ENCODE results near the gene EXOC4. TPM values are rescaled to one million over a fixed set of nuclear protein-coding genes. Genes with fewer than 3 reads are reported as not detected.
"Not testable (repeated sequence)": the region's sequence is repeated elsewhere in the genome, so short reads cannot be mapped to it uniquely, and the experiment has no call there.

Gene EXOC4
- total RNA-seq, 1 donor from 2014 or later, result 51.6 TPM

- TF ChIP-seq, protein P1, sequence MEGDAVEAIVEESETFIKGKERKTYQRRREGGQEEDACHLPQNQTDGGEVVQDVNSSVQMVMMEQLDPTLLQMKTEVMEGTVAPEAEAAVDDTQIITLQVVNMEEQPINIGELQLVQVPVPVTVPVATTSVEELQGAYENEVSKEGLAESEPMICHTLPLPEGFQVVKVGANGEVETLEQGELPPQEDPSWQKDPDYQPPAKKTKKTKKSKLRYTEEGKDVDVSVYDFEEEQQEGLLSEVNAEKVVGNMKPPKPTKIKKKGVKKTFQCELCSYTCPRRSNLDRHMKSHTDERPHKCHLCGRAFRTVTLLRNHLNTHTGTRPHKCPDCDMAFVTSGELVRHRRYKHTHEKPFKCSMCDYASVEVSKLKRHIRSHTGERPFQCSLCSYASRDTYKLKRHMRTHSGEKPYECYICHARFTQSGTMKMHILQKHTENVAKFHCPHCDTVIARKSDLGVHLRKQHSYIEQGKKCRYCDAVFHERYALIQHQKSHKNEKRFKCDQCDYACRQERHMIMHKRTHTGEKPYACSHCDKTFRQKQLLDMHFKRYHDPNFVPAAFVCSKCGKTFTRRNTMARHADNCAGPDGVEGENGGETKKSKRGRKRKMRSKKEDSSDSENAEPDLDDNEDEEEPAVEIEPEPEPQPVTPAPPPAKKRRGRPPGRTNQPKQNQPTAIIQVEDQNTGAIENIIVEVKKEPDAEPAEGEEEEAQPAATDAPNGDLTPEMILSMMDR (IDR thresholded peaks at IDR 0.05; ENCODE audit: insufficient read depth, low read length, poor library complexity, severe bottlenecking), result no peak
- Histone ChIP-seq H3K27me3 (ENCODE audit: control insufficient read depth, insufficient read depth, low read length) (no peaks in the 10 kb centered on the region), H3K36me3 (ENCODE audit: control insufficient read depth, insufficient read depth, low read length) (no peaks in the 10 kb centered on the region), H3K4me3 (ENCODE audit: low read depth, low read length) (no peak overlapping the region)
- no peak for DNase-seq (ENCODE audit: low read depth)
These were observed 522.3 kb downstream of the EXOC4 start for GRCh38 chr7:133775201-133775600.

DNA sequence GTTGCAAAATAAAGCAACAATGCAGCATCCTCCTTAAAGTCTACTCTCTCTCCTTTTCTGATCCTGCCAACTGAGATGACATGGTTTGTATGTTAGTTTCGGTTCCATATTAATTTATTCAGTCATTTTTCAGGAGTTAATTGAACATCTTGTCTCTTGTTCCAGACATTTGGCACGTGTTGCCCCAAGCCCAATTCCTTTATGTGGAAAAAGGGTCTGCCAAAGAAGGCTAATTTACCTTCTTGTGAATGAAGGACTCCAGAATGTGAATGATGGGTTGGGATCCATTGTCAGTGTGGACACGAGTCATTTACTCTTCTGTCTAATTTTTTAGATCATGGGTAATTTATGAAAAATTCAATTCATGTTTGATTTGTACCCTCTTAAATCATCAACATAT is 523.4 kb downstream of the EXOC4 start:
- H3K4me3 ChIP-seq (ENCODE audit: low read depth, low read length), result no peak overlapping the region
- H3K27me3 ChIP-seq (ENCODE audit: control insufficient read depth, insufficient read depth, low read length), result no peaks in the 10 kb centered on the region
- TF ChIP-seq, protein P1 (IDR thresholded peaks at IDR 0.05; ENCODE audit: insufficient read depth, low read length, poor library complexity, severe bottlenecking), result no peak
- no peaks in the 10 kb centered on the region for H3K36me3 ChIP-seq (ENCODE audit: control insufficient read depth, insufficient read depth, low read length)
- no peak for DNase-seq (ENCODE audit: low read depth)

GRCh38 chr7:133777701-133778100 is 524.8 kb downstream of the EXOC4 start:
- TF ChIP-seq, protein P1 (IDR thresholded peaks at IDR 0.05; ENCODE audit: insufficient read depth, low read length, poor library complexity, severe bottlenecking), result no peak
- H3K4me3 ChIP-seq (ENCODE audit: low read depth, low read length), result no peak overlapping the region
- no peaks in the 10 kb centered on the region for H3K36me3 ChIP-seq (ENCODE audit: control insufficient read depth, insufficient read depth, low read length)
- DNase-seq (ENCODE audit: low read depth), result no peak
- no peaks in the 10 kb centered on the region for H3K27me3 ChIP-seq (ENCODE audit: control insufficient read depth, insufficient read depth, low read length)

DNA sequence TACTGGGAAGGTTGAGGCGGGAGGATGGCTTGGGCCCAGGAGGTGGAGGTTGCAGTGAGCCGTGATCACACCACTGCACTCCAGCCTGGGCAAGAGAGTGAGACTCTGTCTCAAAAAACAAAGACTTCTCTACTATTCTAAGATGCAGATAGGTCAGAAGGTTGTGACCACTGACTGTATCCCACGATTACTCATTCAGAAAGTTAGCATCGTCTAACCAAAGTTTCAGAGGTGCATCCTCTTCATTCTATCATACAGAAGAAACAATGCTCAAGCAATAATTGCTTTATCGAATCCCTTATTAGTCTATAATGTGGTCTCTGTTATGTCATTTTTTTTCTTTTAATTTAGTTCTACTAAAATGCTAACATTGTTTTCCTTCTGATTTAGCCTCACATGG is 525.6 kb downstream of the EXOC4 start:
- TF ChIP-seq, protein P1 (IDR thresholded peaks at IDR 0.05; ENCODE audit: insufficient read depth, low read length, poor library complexity, severe bottlenecking), result no peak

GRCh38 chr7:133779538-133779937 is 526.7 kb downstream of the EXOC4 start:
- not testable (repeated sequence) for H3K4me3 ChIP-seq (ENCODE audit: low read depth, low read length); H3K36me3 ChIP-seq (ENCODE audit: control insufficient read depth, insufficient read depth, low read length); DNase-seq (ENCODE audit: low read depth); H3K27me3 ChIP-seq (ENCODE audit: control insufficient read depth, insufficient read depth, low read length)

More for the DNA sequence above, 525.6 kb downstream of the EXOC4 start:
- H3K4me3 ChIP-seq (ENCODE audit: low read depth, low read length), result no peak overlapping the region
- DNase-seq (ENCODE audit: low read depth), result no peak
- H3K36me3 ChIP-seq (ENCODE audit: control insufficient read depth, insufficient read depth, low read length), result no peaks in the 10 kb centered on the region
- H3K27me3 ChIP-seq (ENCODE audit: control insufficient read depth, insufficient read depth, low read length), result no peaks in the 10 kb centered on the region

DNA sequence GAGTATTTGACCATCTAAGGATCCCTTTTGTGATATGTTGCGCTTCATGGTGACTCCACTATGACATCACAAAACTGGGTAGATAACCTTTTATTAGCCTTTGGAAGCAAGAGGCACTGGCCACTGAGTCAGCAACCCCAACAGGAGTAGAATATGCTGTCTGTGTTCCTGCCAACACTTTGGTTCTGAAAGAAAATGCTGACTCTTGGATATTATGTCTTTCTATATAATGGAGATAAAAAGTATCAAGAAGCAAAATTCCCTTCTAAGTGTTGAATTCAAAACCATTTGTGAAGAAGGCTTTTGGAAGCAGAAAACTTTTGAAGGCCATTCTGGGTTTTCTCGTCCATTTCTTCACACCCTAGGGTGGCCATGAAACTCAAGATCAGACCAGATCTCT is 528.0 kb downstream of the EXOC4 start:
- no peaks in the 10 kb centered on the region for H3K27me3 ChIP-seq (ENCODE audit: control insufficient read depth, insufficient read depth, low read length)
- DNase-seq (ENCODE audit: low read depth), result no peak
- TF ChIP-seq, protein P1 (IDR thresholded peaks at IDR 0.05; ENCODE audit: insufficient read depth, low read length, poor library complexity, severe bottlenecking), result no peak
- no peaks in the 10 kb centered on the region for H3K36me3 ChIP-seq (ENCODE audit: control insufficient read depth, insufficient read depth, low read length)
- H3K4me3 ChIP-seq (ENCODE audit: low read depth, low read length), result no peak overlapping the region
